SK-N-SH (cell line): ENCODE data around the gene PSMB2. TPM values are rescaled to one million over a fixed set of nuclear protein-coding genes. Genes with fewer than 3 reads are reported as not detected.

Experiments used
- CTCF ChIA-PET: fragments of 300-600, 350-600 bp; formaldehyde crosslinking; extraction: SDS; loops from one replicate; lab custom pipeline; 2021; lab: Yijun Ruan, JAX
- POLR2A ChIA-PET: fragments of 350-600 bp; sonication (Branson Sonifier 250); formaldehyde crosslinking; extraction: SDS; loops from one replicate; lab custom pipeline; 2020; ENCODE audit warnings: antibody characterized with exemption, inconsistent platforms; lab: Yijun Ruan, JAX
- DNase-seq: peaks from one replicate; pipeline ENCODE4 v3.0.0; 2012
- H2AFZ ChIP-seq: fragments of 200-600 bp; sonication (generic); 2 replicates; pipeline ENCODE4 v1.8.1; 2016; ENCODE audit warnings: antibody characterized with exemption, mild to moderate bottlenecking, low read depth
- H3F3A ChIP-seq: fragments of 200-600 bp; sonication (generic); replicated peaks from 2 replicates; pipeline ENCODE3; 2016; ENCODE audit warnings: antibody characterized with exemption, mild to moderate bottlenecking; ENCODE audit not compliant: insufficient read depth
- H3K27ac ChIP-seq, 2 experiments: fragments of 200-500 bp in 1 of 2; fragments of 200-600 bp in 1 of 2; sonication (Bioruptor generic) in 1 of 2; sonication (generic), shearing (Covaris generic) in 1 of 2; 2 replicates each; pipeline versions ENCODE4 v1.5.1 to v1.6.1; 2014 to 2016; ENCODE audit warnings: low read depth in 2 of 2, inconsistent platforms in 1 of 2, low read length in 1 of 2, mild to moderate bottlenecking in 1 of 2, mixed read lengths in 1 of 2
- H3K27me3 ChIP-seq: fragments of 200-600 bp; sonication (generic), shearing (Covaris generic); 2 replicates; pipeline ENCODE4 v1.6.1; 2016; ENCODE audit warnings: mixed run types; ENCODE audit not compliant: insufficient read depth
- H3K36me3 ChIP-seq, 2 experiments: fragments of 200-500 bp in 1 of 2; fragments of 200-600 bp in 1 of 2; sonication (Bioruptor generic) in 1 of 2; sonication (generic) in 1 of 2; replicated peaks in 1 of 2; 2 replicates each; pipeline versions ENCODE3 to v1.5.1; 2014 to 2016; ENCODE audit warnings: low read length in 1 of 2, mild to moderate bottlenecking in 1 of 2; ENCODE audit not compliant: insufficient read depth in 2 of 2, control insufficient read depth in 1 of 2
- H3K4me1 ChIP-seq, 2 experiments: fragments of 200-500 bp in 1 of 2; fragments of 200-600 bp in 1 of 2; sonication (Bioruptor generic) in 1 of 2; sonication (generic), shearing (Covaris generic) in 1 of 2; 2 replicates each; pipeline versions ENCODE4 v1.5.1 to v1.6.1; 2014 to 2016; ENCODE audit warnings: low read depth in 1 of 2, low read length in 1 of 2, mixed run types in 1 of 2; ENCODE audit not compliant: insufficient read depth in 2 of 2, control insufficient read depth in 1 of 2
- H3K4me2 ChIP-seq: fragments of 200-600 bp; sonication (generic), shearing (Covaris generic); 2 replicates; pipeline ENCODE4 v1.6.1; 2017; ENCODE audit warnings: mixed run types
- H3K4me3 ChIP-seq, 2 experiments: fragments of 200-500 bp in 1 of 2; fragments of 200-600 bp in 1 of 2; sonication (Bioruptor generic) in 1 of 2; sonication (generic), shearing (Covaris generic) in 1 of 2; 2 replicates each; pipeline versions ENCODE4 v1.5.1 to v1.8.1; 2014 to 2016; ENCODE audit warnings: low read depth in 2 of 2, inconsistent platforms in 1 of 2, low read length in 1 of 2, mild to moderate bottlenecking in 1 of 2, mixed read lengths in 1 of 2, moderate library complexity in 1 of 2
- H3K79me2 ChIP-seq: fragments of 200-600 bp; sonication (generic); 2 replicates; pipeline ENCODE4 v1.8.1; 2017; ENCODE audit warnings: mild to moderate bottlenecking; ENCODE audit not compliant: insufficient read depth
- H3K9ac ChIP-seq: fragments of 200-600 bp; sonication (generic); 2 replicates; pipeline ENCODE4 v1.6.1; 2017; ENCODE audit warnings: mixed run types
- H3K9me2 ChIP-seq: fragments of 200-600 bp; sonication (generic); 2 replicates; pipeline ENCODE4 v1.6.1; 2017; ENCODE audit warnings: mixed run types
- H3K9me3 ChIP-seq: fragments of 200-600 bp; sonication (generic); 2 replicates; pipeline ENCODE4 v1.6.1; 2017; ENCODE audit warnings: mixed run types, mild to moderate bottlenecking, moderate library complexity
- H4K20me1 ChIP-seq: fragments of 200-600 bp; sonication (generic); 2 replicates; pipeline ENCODE4 v1.6.1; 2017; ENCODE audit warnings: mild to moderate bottlenecking, mixed run types; ENCODE audit not compliant: insufficient read depth
- CTCF ChIP-seq: fragments of 200-600 bp; sonication (generic); IDR thresholded peaks from 2 replicates; pipeline ENCODE4 v1.6.1; 2017; ENCODE audit warnings: antibody characterized with exemption, mild to moderate bottlenecking, moderate library complexity
- ELF1 ChIP-seq: IDR thresholded peaks from 2 replicates; pipeline ENCODE4 v1.4.0; 2012
- EP300 ChIP-seq, 2 experiments: IDR thresholded peaks; 2 replicates each; pipeline versions ENCODE4 v1.4.0 to v1.6.1; 2012; ENCODE audit warnings: borderline replicate concordance in 1 of 2, low read depth in 1 of 2, low read length in 1 of 2
- FOSL2 ChIP-seq: IDR thresholded peaks from 2 replicates; pipeline ENCODE4 v1.4.0; 2012; ENCODE audit warnings: low read depth, mild to moderate bottlenecking, moderate library complexity, borderline replicate concordance
- GATA2 ChIP-seq: sonication (generic); formaldehyde crosslinking; IDR thresholded peaks from 2 replicates; pipeline ENCODE4 v1.5.0; 2020; ENCODE audit warnings: mild to moderate bottlenecking, missing genetic modification reagents
- JUND ChIP-seq: IDR thresholded peaks from 2 replicates; pipeline ENCODE4 v1.4.0; 2012
- MEF2A ChIP-seq: IDR thresholded peaks from 2 replicates; pipeline ENCODE4 v1.4.0; 2012; ENCODE audit warnings: low read depth, borderline replicate concordance
- NFIC ChIP-seq: IDR thresholded peaks from 2 replicates; pipeline ENCODE4 v1.4.0; 2012; ENCODE audit warnings: borderline replicate concordance
- RCOR1 ChIP-seq: fragments of 150-350 bp; IDR thresholded peaks from 2 replicates; pipeline ENCODE4 v1.6.1; 2017; ENCODE audit warnings: antibody characterized with exemption, low read length
- REST ChIP-seq: IDR thresholded peaks from 2 replicates; pipeline ENCODE4 v1.6.1; 2012; ENCODE audit warnings: mild to moderate bottlenecking, low read depth, low read length, moderate library complexity
- RFX5 ChIP-seq: IDR thresholded peaks from 2 replicates; pipeline ENCODE4 v1.6.1; 2012; ENCODE audit warnings: mild to moderate bottlenecking, improper control_type of control experiment, low read length
- SIN3A ChIP-seq: IDR thresholded peaks from 2 replicates; pipeline ENCODE4 v1.6.1; 2012; ENCODE audit warnings: low read depth, mild to moderate bottlenecking, low read length, moderate library complexity, borderline replicate concordance
- SMC3 ChIP-seq: IDR thresholded peaks from 2 replicates; pipeline ENCODE4 v1.6.1; 2012; ENCODE audit warnings: low read depth, low read length, improper control_type of control experiment
- TAF1 ChIP-seq: IDR thresholded peaks from 2 replicates; pipeline ENCODE4 v1.6.1; 2012; ENCODE audit warnings: low read depth, mild to moderate bottlenecking, low read length, moderate library complexity, borderline replicate concordance
- ZBTB33 ChIP-seq: IDR thresholded peaks from 2 replicates; pipeline ENCODE4 v1.4.0; 2012; ENCODE audit warnings: low read depth, borderline replicate concordance
- WGBS: methylation state at CpG from one replicate; pipeline ENCODE4 v1.1.6; 2017; ENCODE audit warnings: low lambda C conversion rate; 5-methylcytosine and 5-hydroxymethylcytosine counted together
- polyA plus RNA-seq, 3 experiments: library from polyadenylated mRNA; depleted of rRNA; stranded (reverse); fragments of >200 nt; gene quantifications; 2 replicates each; pipeline ENCODE4 v1.2.3, GENCODE V29; 2012
- TF ChIP-seq, protein P1 (sequence below): IDR thresholded peaks from 2 replicates; pipeline ENCODE4 v1.4.0; 2012; ENCODE audit warnings: low read depth, borderline replicate concordance
- TF ChIP-seq, protein P2 (sequence below): IDR thresholded peaks from 2 replicates; pipeline ENCODE4 v1.4.0; 2012; ENCODE audit warnings: low read depth

The PSMB2 gene
- polyA plus RNA-seq, 1 of the 3 experiments (the other 2 are of a cell fraction), result 83.5 TPM

DNA sequence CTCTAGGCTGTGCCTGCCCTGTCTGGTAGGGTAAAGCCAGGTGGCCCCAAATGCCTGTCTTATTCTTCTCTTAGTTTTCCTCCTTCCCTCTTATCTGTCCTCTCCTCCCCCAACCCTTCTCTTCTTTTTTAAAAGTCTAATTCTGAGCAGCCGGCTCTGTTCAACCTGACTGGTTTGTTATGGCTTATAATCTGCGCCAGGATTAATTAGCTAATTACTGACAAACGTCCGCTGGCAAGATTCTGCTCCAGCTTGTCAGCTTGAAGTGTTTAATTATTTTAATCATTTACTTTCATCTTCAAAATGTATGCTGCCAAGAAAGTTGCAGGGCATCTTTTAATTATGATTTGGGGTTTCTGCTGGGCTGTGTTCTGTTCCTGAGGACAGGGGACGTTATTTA is 27.2 kb upstream of the PSMB2 start:
- ChIA-PET POLR2A (no interaction called here), CTCF (interaction anchor here (0.8 to 1.1 kb wide), 2 partner anchors 47 to 104 kb away, joined by 3 to 4 read pairs; no protein-coding TSS in a partner anchor)
- H3K4me3 ChIP-seq, result no peak overlapping the region
- H3F3A ChIP-seq, result no peaks in the 10 kb centered on the region
- H2AFZ ChIP-seq, result no peak overlapping the region
- 62% methylated on average over 5 of the region's 5 CpGs for WGBS
- H3K4me1 ChIP-seq, result no peaks in the 10 kb centered on the region; a peak in 1 of 4 replicates
- no peaks in the 10 kb centered on the region for H3K9me3 ChIP-seq
- no peak overlapping the region for H3K27ac ChIP-seq
- no peak overlapping the region for H3K4me2 ChIP-seq
- TF ChIP-seq FOSL2 (no peak), ELF1 (no peak), JUND (no peak), RCOR1 (no peak), EP300 (IDR thresholded peaks at IDR 0.05; ENCODE audit: borderline replicate concordance in 1 of 2, low read depth in 1 of 2, low read length in 1 of 2) (no peak), SMC3 (no peak), ZBTB33 (no peak), CTCF (no peak), TAF1 (no peak), REST (no peak), MEF2A (no peak), SIN3A (no peak), NFIC (no peak), GATA2 (CRISPR knock-in tag) (no peak), RFX5 (no peak)
- TF ChIP-seq, protein P1, sequence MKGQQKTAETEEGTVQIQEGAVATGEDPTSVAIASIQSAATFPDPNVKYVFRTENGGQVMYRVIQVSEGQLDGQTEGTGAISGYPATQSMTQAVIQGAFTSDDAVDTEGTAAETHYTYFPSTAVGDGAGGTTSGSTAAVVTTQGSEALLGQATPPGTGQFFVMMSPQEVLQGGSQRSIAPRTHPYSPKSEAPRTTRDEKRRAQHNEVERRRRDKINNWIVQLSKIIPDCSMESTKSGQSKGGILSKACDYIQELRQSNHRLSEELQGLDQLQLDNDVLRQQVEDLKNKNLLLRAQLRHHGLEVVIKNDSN, result no peak
- TF ChIP-seq, protein P2, sequence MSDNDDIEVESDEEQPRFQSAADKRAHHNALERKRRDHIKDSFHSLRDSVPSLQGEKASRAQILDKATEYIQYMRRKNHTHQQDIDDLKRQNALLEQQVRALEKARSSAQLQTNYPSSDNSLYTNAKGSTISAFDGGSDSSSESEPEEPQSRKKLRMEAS, result no peak
- no peak for DNase-seq
- H3K9ac ChIP-seq, result no peak overlapping the region
- H3K9me2 ChIP-seq, result no peaks in the 10 kb centered on the region
- no peaks in the 10 kb centered on the region for H3K79me2 ChIP-seq
- no peaks in the 10 kb centered on the region for H3K36me3 ChIP-seq
- peaks cover 4% of the 10 kb centered on the region; the same call in 1 of the 2 replicates for H3K27me3 ChIP-seq
- H4K20me1 ChIP-seq, result no peaks in the 10 kb centered on the region
